Medulla oblongata (tissue), 1 donor: ENCODE measurements around the gene NALCN.

Experiments used
- DNase-seq: peaks from one replicate; pipeline ENCODE4 v3.0.0-alpha.2; 2015; ENCODE audit errors: extremely low spot score

The NALCN gene

DNA sequence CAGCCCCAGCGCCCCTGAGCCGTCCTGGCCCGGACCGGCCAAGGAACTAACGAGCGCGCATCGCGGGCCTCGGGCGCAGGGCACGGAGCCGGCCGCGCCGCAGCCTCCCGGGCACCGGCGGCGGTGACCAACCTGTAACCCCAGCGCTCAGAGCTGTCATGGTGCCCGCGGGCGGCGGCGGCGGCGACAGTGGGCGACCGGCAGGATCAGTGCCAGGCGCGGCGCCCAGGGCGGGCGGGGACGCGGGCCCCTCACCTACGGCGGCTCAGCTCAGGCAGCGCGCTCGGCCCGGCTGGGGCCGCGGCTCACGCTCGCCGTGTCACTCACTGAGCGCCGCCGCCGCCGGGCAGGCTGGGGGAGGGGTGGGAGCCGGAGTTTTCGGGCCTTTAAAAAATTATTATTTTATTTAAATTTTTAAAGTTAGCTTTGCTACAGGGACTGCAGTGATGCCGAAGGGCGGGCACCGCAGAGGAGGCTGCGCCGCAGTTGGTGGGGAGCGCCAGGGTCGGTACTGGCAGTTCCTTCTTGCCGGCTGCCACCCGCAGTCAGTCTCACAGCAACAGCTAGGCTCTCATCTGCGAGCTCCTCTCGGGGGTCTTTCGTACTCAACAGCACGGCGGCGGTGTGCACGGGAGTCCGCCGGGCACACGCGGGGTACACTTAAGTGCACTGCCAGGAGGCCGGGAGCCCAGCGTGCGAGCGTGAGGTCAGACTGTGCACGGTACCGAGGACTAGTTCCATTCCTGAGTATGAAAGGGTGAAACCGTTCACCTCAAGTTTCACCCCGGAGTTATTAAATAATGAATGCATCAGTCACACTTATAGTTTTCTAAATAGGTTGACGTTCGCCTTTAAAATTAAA, at the start of gene NALCN:
TSS of gene NALCN (minus strand) at position 328 of the 862 bp plus-strand sequence. CDS start 17,382 bp downstream, outside the sequence.
- peak; percentile 41 for DNase-seq

DNA sequence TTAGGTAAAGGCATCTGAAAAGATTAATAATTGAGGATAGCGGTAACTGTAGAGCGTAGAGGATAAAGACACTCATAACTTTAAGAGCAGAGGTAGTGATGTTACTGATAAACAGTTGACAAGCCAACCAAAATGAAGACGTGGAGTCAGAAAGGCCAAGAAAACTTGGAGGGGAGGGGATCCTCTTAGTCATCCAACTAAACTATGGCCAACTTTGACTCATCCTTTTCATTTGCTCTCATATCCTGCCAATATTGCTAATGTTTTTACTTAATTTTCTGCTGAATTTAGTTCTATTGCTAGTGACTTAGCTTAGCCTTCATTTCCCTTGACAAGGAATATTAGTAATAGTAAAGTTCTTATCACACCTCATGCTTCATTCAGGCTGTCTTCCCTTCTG, 49.6 kb upstream of the NALCN start:
- DNase-seq: no peak

DNA sequence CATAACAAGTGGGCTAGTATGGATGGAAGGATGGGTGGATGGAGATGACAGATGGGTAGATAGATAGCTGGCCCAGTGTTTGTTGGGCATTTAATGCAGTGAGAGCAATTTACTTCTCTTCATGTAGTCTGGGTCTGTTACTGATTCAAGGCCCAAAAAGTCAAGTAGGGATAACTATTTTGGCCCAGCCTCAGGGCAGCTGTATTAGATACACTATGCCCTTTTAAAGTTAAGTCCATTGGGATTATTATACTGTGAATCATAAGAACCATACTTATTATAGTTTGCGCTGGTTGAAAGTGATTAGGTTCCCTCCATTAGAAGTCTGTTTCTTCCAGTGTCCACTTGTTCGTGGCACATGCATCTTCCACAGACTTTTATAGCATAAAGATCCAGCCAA, 40.9 kb upstream of the NALCN start:
- DNase-seq: no peak

DNA sequence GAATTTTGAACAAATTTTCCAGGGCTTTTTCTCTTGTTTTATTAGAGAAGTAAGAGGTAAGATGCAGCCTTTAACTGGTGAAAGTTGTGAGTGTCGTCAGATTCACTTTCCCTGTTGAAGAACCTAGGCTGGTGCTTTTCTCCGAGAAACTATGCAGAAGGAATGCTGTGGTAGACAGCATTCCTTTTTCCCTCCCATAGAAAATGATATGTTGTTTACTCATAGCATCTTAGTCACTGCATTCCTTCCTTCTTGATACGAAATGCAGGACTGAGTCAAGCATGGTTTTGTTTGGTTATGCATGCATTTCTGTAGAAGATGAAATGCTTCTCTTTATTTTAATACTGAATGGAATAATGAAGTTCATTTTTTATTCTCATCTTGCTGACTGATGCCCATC, 39.6 kb upstream of the NALCN start:
- DNase-seq: no peak

DNA sequence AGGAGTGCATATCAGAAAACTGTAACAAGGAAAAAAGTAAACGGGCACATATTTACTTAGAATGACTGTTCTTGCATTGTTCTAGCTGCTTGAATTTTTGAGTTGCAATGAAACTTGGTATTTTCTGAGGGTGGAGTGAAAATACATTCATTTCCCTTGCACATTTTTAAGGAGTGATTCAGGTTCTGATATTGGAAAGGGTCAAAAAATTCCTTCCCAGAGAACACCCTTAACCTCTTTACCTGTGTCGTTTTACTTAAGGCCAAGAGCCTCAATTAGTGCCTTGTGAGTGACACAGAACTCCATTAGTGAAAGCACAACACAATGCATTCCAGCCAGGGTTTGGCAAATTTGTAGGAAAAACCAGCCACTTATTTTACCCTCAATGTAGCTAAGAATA, 38.5 kb upstream of the NALCN start:
- no peak for DNase-seq

DNA sequence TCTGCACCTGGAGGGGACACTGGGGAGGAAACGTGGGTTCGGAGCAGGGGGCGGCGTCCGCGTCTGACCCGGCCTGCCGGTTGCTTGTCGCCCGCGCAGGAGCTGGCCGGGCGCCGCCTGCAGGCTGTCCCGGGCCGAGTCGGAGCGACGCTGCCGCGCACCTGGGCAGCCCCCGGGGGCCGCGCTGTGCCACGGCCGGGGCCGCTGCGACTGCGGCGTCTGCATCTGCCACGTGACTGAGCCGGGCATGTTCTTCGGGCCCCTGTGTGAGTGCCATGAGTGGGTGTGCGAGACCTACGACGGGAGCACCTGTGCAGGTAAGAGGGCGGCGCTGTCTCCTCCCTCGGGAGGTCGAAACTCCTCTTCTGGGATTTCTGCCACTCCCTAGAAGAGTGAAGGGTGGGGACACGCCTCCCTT, 37.5 kb upstream of the NALCN start:
- DNase-seq: peak; percentile 12

DNA sequence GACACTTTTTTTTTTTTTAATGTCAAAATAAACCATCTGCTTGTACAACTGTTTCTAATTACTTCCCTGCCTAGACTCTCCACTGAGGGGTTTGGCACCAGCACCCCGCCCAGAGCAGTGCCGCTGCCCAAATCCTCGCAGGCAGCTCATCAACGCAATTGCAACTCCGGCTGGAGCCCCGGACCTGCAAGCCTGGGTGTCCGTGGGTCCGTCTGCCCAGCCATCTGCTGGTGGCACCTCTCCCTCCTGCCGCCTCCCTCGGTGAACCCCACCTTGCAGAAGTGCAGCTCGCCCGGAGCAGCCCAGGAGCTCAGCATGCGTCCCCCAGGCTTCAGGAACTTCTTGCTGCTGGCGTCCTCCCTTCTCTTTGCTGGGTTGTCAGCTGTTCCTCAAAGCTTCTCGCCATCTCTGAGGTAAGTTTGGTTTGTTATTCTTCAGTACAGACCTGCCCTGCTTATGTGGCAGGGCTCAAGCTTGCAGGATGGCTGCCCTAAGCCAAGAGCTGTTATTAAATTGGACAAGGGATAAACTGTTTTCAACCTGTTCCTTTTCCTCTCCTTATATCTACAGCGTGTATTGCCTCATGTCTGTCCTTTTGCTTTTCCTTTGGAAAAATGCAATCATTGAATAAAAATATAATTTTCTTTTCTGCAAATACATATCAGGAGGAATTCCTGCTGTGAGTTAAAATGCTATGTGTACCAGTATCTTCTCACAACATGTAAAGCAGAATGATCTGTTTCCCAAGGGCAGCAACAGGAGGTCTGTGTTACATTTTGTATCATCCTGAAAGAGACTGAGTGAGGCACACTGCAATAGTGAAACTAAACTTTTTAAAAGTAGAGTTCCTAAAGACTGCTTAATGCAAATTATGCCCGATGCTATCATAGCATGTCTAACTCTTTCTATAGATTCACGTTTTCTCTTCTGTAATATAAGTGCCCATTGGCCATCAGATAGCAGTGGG, 36.5 kb upstream of the NALCN start, which contains the start of gene ITGBL1:
TSS of gene ITGBL1 (plus strand) at position 157 of the 967 bp plus-strand sequence. CDS start at position 316, 159 bp downstream.
- DNase-seq: peak; percentile 42

DNA sequence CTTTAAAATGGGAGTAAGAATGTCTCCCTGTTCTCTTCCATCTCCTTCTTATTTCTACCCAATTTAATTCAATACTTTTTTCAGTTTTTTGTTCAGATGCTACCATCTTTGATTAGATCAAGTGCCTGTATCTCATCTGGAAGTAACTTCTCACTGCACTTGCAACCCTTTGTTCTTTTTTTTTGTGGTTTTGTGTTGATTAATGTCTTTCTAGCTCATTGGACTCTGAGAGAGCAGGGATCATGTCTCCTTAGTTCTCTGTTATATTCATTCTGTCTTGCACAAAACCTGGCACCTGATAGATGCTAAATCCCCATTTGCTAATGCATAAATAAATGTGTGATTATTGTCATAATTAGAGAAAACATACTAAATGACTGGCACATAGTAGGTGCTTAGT, 35.3 kb upstream of the NALCN start:
- DNase-seq: no peak

DNA sequence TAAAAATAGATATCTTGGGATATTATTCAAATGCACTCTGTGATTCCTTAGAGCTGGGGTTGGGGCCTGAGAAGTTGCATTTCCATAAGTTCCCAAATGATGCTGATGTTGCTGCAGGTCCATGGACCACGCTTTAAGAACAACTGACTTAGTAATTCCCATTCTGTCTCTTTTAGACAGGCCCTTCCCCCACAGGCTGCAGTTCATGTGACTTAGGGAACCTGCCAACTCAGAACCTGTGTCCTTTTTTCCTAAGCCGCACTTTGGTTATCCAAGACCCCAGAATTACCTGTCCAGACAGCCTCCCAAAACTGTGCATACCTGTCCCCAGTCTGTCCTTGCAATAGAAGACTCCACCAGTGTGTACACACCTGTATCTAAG, 34.4 kb upstream of the NALCN start:
- no peak for DNase-seq

DNA sequence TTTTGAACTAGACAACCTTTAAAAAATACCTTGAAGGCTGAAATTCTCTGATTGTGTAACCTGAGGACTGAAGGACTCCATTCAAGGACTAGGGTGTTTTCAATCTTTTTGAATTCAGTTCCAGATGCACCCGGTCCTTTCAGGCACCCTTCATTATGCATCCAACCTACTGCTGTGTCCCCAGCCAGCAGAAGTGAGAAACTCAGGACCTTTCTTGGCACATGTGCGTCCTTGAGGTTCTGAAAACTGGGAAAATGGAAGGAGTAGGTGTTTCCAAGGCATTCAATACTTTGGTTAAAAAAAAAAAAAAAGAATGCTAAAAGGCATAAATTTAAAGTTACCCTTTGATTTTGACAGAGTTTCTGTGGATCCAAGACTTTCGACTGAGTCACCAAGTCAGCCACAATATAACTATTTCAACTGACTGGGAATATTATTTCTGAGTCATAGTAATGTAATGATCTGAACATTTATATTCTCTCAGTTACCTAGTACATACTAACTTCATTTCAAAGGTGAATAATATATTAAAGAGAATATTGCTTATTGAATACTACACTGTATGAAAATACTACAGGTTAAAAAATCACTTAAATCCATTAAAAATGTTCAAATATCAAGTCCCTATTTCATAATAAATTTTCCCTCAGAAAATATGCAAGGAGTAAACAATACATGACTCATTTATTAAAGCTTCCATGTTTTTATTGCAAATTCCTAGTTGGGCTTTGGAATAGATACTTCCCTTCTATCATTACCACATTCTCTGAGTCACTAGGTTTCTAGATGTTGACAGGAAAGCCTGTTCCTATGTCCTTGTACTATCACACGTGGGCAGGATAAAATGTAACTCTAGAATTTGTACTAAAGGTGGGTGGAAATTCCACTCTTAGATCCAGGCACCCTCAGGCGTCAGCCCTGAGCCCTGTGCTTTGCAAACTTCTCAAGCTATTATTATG, 33.8 kb upstream of the NALCN start:
- DNase-seq: no peak

DNA sequence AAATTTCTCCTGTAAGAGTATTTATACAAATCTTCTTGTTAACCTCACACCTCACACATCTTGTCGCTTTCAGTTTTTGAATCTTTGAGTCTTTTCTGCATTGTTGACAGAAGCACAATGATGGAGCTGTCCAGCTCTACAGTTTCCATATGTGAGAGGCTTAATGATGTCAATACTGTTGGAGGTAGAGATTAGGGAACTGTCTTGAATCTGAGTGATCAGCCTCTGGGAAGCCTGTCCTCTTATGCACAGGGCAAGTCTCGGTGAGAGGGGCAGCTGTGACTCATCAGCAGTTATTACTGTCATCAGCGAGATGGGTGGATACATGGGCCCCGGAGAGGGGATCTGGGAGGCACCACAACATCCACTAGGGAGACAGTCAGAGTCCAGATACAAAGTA, 31.5 kb upstream of the NALCN start:
- no peak for DNase-seq

DNA sequence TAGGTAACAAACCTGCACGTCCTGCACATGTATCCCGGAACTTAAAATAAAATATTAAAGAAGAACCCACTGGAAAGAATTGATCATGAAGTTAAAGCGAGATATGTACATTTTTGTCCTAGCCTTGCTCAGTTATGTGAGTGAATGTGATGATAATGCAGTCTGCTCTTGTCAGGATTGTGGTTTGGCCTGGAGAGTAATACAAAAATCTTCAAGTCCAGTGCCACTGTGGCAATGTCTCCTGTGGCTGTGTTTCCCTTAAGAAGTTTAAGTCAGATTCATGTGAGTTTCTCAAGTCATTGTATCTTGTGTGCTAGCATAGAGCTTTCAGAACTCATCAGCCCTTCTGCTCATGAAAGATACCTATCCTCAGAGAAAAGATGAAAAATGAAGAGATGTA, 18.2 kb upstream of the NALCN start:
- DNase-seq: no peak

DNA sequence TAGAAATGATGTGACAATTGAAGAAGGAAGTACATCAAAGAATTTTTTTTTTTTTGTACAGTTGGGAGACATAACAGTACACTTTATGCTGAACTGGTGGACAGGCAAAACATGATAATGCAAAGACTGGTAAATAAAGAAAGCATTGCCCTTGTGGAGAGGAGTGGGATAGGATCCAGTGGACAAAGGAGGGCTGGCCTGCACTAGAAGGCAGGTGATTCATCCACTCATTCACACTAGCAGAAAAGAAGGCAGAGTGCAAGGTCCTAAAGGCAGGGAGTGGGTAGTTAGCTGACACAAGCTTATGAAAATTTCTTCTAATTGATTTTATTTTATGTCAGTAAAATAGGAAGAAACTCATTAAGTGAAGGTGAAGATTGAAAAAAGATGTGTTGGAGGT, 17.6 kb upstream of the NALCN start:
- DNase-seq: no peak

DNA sequence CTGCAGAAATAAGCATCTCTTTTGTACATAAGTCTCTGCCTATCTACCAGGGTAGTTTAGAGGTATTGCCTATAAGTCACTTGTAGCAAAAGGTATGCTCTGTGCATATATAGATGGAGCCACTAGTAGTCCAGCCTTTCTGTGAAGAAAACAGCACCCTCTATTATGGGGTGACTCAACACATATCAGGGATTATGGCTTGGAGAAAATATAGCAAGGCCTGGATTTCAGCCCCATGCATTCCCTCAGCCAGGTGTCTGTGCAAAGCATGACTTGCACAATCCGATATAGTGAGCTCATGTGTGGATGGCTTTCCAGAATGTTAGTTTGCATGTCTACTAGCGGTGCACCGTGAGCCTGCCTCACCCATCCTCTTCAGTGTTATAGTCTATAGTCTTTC, 13.4 kb upstream of the NALCN start:
- no peak for DNase-seq

DNA sequence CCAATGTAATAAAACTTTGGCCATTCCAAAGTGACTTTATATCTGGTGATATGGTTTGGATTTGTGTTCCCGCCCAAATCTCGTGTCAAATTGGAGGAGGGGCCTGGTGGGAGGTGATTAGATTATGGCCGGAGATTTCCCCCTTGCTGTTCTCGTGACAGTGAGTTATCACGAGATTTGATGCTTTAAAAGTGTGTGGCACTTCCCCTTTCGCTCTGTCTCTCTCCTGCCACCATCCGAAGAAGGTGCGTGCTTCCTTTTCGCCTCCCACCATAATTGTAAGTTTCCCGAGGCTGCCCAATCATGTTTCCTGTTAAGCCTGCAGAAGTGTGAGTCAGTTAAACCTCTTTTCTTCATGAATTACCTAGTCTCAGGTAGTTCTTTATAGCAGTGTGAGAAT, 9.3 kb upstream of the NALCN start:
- DNase-seq: no peak

DNA sequence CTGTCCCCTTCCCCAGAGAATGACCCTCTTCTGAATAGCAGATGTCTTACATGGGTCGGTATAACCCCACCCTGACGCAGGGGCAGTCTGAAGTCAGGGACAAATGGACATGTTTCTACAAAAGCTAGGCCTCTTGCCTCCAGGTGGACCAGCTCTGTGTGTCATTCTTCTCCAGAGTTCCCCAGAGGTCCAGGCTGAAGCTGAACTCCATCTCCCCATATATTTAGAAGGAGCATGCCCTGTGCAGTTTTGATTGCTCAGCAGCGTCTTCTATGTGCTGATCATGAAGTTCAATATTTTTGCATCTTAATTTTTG, 8.8 kb upstream of the NALCN start:
- DNase-seq: no peak

DNA sequence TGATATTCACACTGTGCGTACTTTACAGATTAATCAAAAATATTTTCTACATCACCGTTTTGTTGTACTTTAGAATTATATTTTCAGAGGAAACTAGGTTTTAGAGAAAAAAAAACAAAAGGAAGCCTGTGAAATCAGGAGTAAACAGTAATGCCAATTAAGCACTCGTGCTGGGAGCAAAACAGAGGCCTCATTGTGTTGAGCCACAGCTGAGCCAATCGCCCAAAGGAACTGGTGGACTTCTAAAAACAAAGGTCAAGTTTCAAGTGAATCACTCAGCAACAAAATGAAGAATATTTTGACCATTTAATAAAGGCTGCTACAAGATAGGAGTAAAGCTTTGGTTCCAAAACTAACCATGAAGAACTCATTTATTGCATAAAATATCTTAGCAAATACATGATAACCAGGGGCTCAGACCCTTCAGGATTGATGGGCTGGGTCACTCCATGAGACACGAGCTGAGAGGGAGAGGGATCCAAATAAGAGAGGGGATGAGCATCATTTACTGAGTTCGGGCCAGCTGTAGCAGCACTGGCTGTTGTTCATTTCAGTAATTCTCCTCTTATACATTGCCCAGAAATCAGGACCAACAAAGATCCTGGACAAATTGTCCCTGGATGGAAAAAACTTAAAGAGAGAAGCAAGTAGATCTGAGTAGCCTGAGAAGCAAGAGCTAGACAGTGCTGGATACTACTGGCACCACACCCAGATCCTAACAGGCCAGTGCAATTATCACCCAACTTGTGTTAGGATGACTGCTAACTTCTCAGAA, 8.3 kb upstream of the NALCN start:
- DNase-seq: peak; percentile 89

DNA sequence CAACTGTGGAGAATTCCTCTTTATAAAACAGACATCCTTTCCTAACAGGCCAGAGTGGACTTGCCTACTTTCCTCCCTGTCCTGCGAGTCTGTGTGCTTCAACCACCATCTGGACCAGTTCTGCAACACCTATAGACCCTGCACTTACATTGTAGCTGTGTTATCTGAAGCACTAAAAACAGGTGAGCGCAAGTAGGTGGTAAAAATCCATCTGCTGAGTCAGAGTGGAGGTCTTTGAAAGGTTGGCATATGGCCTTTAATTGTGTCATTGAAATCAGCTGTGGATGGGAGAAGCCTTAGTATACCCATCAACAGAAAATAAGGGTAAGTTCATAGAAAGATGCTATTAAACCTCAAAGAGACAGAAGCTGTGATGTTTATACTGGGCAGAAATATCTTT, 7.6 kb upstream of the NALCN start:
- no peak for DNase-seq

DNA sequence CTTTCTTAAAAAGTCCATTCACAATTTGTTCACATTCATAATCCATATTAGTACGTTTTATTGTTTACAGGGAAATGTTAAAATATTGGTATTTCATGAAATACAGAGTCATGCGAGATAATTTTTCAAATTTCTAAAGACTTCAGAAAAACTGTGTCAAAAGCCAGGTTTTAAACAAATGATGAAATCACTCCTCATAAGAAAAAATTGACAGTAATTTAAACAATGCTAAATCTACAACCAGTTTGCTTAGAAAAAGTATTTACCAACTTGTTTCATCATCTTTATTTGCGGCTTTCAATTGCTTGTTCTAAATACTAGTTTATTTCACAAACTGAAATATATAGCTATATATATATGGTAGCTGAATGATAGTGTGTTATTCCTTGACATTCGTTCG, 1.2 kb upstream of the NALCN start:
- DNase-seq: no peak

DNA sequence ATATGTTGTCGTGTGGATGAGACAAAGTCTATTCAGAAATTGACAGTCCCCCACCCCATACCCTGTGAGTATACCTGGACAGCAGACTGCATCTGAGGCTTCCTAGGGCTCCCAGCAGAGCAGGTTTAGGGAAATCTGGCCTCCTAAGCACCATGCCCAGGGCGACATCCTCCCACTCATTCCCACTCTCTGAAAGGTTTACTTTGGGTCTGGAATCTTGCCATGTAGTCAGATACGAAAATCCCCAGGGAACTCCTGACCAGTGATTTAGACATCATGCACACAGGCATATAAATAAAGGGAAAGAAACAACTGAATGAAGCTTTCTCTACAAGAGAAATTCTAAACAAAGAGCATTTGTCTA, 717 bp upstream of the NALCN start:
- peak; percentile 50 for DNase-seq
